GOT3 (cell line): Measurements from ENCODE around the gene TCOF1.

ENCODE experiments used
- DNase-seq: peaks from one replicate; lab custom pipeline; 2025; ENCODE audit warnings: mixed read lengths; lab: John Stamatoyannopoulos, UW

The TCOF1 gene

DNA sequence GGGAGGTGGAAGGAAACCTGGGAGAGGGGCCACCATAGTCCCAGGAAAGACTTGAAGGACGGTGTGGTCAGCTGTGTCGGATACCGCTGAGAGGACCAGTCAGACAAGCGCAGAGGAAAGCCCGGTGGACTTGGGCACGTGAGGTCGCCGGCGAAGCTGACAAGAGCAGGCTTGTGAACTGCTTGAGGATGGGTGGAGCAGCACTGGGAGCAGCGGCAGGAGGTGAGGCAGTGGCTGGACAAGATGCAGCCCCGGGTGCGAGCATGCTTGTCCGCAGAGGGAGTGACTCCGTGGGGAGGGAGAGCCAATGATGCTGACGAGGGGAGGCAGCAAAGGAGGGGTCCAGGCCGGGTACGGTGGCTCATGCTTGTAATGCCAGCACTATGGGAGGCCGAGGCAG lies 73.6 kb downstream of the TCOF1 start:
- no peak for DNase-seq

DNA sequence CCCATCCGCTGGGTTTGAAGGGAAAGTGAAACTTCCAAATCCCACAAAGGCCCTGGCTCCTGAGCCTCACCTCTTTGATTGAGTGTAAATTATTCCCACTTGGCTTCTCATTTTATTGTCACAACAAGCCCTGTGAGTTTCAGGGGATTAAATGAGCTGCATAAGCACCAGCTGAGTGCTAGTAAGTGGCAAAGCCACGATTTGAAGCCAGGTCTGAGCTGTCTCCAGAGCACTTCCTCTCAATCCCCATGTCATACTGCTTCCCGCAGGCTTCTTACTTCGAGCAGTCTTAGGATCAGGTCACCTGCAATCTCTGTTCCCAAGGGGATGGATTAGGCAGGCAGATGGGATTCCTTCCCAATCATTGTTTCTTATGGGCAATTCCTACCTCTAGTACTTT lies 74.1 kb downstream of the TCOF1 start:
- no peak for DNase-seq

DNA sequence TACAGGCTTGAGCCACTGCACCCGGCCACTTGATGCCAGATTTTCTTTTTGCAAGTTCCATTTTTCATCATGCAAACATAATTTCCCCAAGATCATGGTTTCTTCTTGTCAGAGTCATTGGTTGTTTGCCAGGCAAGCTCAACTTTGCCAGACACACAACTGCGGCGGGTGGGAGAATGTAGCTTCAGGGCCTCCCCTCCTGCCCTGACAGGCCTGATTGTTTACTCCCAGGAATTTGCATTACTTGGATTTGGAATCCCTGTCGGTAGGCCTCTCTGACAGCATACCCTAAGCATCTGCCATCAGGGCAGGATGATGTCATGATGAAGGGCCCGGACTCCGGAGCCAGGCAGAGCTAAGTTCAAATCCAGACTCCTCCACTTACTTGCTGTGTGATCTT lies 77.0 kb downstream of the TCOF1 start:
- no peak for DNase-seq

DNA sequence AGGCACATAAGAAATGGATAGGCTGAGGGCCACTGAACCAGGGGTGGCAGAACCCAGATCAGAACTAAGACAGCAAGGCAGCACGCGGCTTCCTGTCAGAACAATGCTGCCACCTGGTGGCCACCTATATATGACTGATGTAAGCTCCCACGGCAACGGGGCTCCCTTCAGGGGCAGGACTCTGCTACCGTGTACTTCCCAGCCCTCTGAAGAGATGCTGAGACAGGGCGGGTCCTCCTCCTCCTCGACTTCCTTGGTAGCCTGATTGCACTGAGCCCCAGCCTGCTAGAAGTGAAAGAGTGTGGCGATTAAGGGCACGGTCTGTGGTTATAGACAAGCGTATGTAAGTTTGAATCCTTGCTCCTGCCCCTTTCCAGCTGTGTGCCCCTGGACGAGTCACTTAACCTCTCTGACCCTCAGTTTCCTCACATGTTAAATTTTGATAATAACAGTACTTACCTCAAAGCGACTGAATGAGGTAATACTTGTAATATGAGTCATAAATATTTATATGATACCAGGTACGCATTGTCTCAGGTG lies 78.7 kb downstream of the TCOF1 start:
- DNase-seq: peak; percentile 64

DNA sequence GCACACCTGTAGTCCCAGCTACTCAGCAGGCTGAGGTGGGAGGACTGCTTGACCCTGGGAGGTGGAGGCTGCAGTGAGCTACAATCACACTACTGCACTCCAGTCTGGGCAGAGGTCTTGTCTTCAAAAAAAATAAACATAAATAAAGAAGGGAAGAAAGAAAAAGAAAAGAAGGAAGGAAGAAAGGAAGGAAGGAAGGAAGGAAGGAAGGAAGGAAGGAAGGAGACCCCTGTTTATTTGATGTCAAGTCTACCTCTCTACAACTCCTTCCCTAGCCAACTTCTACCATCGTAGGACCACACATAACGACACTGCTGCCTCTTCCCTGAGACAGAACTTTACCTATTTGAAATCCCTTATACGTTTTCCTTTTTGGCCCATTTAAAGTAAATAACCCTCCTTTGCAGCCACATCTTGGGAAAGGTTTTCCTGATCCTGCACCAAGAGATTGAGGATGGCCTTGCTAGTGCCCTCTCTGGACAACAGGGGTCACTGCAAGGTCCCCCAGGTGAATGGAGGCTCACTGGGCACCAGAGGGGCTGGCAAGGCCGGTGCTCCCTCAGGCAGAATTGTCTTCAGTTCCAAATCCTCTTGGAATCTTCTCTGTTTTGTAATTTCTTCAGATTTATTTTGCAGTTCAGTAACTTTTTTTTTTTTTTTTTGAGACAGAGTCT lies 81.5 kb downstream of the TCOF1 start:
- DNase-seq: no peak

DNA sequence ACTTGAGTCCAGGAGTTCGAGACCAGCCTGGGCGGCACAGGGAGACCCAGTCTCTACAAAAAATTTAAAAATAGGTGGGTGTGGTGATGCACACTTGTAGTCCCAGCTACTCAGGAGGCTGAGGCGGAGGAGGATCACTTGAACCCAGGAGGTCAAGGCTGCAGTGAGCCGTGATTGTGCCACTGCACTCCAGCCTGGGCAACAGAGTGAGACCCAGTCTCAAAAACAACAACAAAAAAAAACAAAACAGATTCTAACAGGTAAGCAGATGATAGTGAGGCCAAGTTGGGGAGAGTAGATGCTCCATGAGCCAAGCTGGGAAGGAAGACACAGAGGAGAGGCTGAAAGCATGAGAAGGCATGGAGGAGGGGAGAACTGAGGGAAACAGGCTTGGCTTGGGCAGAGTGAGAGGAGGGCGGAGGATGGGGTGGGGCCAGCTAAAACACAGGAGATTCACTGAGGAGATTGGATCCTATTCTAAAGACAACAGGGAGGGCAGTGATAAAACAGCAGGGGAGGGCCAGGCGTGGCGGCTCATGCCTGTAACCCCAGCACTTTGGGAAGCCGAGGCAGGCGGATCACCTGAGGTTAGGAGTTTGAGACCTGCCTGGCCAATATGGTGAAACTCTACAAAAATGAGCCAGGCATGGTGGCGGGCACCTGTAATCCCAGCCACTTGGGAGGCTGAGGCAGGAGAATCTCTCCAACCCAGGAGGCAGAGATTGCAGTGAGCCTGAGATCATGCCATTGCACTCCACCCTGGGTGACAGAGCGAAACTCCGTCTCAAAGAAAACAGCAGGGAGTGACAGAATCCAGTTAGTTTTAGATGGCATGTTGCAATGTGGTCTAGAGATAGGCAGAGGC lies 83.7 kb downstream of the TCOF1 start:
- DNase-seq: no peak

DNA sequence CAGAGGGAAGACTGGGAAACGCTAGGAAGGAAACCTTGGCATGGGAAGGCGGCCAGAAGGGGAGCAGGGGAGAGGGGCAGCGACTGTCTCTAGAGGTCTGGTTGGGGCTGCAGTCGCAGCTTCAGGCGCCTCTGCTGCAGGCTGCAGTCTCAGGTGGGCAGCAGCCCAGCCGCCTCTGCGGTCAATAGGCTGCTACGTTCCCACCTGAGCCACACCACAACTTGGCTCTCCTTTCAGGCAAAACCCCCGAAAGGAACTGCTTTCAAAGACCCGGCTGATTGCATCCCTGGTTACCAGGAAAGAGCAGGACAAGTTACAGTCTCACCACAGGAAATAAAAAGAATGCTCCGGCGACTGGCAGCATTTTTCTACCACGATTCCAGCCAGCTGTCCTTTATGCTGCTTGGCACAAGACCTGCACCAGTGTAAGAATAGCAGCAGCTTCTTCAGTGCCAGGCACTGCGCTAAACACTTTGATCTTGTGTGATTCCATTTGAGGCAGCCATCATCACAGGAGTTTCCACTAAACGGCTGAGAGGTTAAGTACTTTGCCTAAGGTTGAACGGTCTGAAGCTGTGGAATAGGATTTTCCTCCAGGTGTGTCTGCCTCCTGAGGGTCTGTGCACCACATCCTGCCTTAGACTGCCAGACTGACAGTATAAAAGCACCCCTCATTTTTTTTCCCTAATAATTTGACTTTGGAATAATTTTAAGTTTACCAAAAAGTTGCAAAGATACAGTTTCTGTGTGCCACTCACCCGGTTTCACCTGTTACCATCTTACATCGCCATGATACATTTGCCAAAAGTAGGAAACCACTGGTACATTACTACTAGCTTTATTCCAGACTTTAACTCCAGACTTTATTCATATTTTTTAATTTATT lies 84.6 kb downstream of the TCOF1 start:
- DNase-seq: no peak

DNA sequence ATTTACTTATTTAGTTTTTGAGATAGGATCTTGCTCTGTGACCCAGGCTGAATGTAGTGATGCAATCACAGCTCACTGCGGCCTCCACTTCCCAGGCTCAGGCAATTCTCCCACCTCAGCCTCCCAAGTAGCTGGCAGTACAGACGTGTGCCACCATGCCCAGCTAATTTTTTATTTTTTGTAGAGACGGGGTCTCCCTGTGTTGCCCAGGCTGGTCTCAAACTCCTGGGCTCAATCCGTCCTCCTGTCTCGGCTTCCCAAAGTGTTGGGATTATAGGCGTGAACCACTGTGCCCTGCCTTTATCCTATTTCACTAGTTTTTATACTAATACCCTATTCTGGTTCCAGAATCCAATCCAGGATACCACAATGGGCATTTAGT lies 85.2 kb downstream of the TCOF1 start:
- no peak for DNase-seq

DNA sequence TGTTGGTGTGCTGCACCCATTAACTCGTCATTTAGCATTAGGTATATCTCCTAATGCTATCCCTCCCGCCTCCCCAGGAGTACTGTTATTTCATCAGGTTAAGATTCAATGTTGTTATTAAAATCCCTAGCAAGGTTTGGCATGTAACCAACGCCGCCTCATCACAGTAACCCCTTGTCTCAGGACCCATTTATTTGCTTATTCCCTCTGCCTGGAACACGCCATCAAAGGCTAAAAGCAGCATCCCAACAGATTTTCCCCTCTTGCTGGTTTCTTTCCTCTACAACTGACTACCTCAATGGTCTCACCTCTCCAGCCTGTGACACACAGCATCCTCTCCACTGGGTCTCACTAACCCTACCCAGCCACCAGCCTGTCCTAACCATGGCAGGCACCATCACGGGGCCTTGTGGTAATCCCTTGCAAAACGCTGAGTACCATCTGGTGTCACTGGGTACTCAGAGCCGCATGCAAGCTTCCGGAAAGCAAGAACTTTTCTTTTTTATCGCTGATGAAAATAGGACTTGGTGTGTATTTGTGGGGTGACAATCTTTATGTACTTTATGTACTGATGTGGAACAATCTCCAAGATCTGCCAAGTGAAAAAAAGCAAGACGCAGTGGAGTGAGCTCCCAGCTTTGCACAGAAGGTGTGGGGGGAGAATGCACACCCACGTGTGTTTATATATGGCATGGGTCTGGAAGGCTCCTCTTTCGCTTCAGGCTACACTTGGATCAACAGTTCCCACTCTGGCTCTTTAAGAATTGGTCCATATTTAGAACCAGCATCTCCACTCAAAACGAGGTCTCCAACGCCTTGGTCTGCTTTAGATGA lies 86.0 kb downstream of the TCOF1 start:
- DNase-seq: no peak

DNA sequence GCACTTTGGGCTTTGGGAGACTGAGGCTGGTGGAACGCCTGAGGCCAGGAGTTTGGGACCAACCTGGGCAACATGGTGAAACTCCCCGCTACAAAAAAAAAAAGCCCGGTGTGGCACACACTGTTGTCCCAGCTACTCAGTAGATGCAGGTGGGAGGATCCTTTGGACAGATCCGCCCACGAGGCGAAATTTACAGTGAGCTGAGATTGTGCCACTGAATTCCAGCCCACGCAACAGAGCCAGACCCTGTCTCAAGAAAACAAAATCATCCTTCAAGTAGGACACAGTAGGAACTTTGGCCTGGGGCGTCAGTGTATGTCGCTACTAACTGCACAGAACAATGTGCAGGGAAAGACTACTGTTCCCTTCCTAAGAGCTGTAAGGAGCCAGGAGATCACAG lies 87.3 kb downstream of the TCOF1 start:
- no peak for DNase-seq

DNA sequence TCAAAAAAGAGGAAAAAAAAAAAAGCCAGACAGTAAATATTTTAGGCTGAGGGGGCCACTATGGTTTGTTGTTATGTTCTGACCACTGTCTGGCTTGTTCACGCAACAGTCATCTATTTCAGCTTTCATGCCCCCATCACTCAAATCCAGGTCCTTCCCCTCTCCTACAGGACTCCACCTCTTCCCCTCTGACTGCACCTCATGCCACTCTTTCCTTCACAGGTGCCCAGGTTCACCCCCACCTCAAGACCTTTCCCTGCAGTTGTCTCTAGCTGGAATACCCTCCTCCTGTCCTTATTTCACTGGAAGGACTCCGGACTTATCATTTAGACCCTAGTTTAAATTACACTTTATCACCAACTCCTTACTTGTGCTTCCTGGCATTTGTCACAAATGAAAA lies 88.6 kb downstream of the TCOF1 start:
- DNase-seq: no peak

DNA sequence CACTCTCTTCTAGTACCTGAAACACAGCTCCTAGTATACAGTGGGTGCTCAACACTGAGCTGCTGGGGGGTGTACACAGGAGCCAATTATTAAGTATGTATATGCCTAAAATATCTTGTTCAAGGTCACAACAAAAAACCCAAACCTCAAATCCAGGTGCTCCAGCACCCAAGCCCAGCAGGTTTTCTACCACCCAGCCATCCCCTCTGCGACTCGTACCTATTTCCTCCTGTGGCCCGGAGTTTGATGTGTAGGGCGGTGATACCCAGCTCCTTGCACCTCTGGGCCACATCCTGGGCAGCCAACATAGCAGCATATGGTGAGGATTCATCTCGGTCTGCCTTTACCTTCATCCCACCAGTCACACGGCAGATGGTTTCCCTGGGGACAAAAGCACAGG lies 89.1 kb downstream of the TCOF1 start:
- no peak for DNase-seq

DNA sequence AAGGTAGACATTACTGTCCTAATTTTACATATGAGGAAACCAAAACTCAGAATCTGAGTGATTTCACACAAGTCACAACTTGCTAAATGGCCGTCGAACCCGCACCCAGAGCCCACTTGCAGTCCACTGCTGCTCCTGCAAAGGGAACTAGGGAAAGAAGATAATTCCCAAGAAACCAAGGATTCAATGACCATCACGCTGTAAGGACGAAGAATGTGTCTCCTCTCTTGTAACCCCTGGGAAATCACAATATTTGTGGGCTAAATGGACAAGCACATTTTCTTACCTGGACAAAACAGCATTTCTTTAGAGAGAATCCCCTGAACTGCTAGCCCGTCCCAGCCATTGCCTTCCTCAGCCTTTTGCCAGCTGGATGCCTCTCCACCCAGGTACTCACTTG lies 89.7 kb downstream of the TCOF1 start:
- DNase-seq: no peak

DNA sequence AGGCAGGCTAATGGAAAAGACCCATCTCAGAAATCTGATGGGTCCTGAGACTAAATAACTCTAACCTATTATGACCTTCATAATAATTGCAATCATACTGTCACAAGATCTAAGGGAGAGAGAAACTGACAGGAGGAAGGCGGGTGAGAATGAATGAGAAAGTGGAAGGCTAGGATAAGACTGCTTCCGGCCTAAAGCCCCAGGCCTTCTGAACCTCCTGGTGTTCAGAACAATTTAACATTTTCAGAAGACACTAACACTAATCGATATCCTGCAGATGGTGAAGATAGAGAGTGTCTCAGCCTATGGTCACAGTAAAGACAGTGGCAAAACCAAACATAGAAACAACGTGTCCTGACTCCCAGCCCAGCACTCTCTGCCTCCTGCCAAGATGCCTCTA lies 90.8 kb downstream of the TCOF1 start:
- no peak for DNase-seq

DNA sequence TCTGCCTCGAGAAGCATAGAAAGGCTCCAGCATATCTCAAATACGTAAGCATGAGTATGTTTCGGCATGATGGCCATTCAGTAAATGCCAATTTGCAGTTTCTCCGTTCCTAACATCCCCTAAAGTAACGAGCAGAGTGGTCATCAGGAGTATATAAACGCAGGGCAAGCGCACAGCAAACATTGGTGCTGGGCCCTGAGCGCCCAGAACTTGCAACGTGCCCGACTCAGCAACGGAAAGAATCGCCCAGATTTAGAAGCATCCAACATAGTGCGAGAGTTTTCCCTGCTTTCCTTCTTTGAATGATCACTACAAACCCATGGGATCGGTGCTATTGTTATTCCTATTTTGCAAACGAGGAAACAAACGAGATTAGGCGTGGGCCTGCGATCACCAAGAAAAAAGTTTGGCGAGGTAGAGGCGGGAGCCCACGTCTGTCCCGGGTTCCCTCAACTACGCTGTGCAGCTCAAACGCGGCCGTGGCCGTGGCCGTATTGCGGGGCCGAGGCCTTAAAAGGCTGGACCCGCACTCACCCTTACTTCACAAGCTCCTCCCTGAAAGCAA lies 91.5 kb downstream of the TCOF1 start:
- no peak for DNase-seq
